HepG2 (cell line): ENCODE results near the gene RAD17. TPM values are rescaled to one million over a fixed set of nuclear protein-coding genes. Genes with fewer than 3 reads are reported as not detected.

Source experiments
- BRCA1 ChIP-seq: sonication (generic); formaldehyde crosslinking; IDR thresholded peaks from 2 replicates; pipeline ENCODE4 v1.4.0; 2020; ENCODE audit warnings: missing genetic modification reagents
- CBFB ChIP-seq: sonication (generic); formaldehyde crosslinking; IDR thresholded peaks from 2 replicates; pipeline ENCODE4 v1.4.0; 2020; ENCODE audit warnings: missing genetic modification reagents
- FLYWCH1 ChIP-seq: sonication (generic); formaldehyde crosslinking; IDR thresholded peaks from 2 replicates; pipeline ENCODE4 v1.8.1; 2023; ENCODE audit warnings: mild to moderate bottlenecking, missing genetic modification reagents
- MYNN ChIP-seq: sonication (generic); formaldehyde crosslinking; IDR thresholded peaks from 2 replicates; pipeline ENCODE4 v1.4.0; 2020; ENCODE audit warnings: mild to moderate bottlenecking, low read depth, missing genetic modification reagents
- PPARG ChIP-seq: conservative IDR thresholded peaks from 2 replicates; pipeline ENCODE4 v1.6.1; 2016; ENCODE audit warnings: missing biosample characterization, missing genetic modification reagents
- PRDM10 ChIP-seq: sonication (generic); formaldehyde crosslinking; IDR thresholded peaks from 2 replicates; pipeline ENCODE4 v1.4.0; 2020; ENCODE audit warnings: low read depth, missing genetic modification reagents
- SSRP1 ChIP-seq: IDR thresholded peaks from 2 replicates; pipeline ENCODE4 v1.6.1; 2016; ENCODE audit warnings: control low read depth
- YEATS4 ChIP-seq: sonication (generic); formaldehyde crosslinking; IDR thresholded peaks from 2 replicates; pipeline ENCODE4 v1.4.0; 2020; ENCODE audit warnings: missing genetic modification reagents, borderline replicate concordance
- ZNF142 ChIP-seq: sonication (generic); formaldehyde crosslinking; IDR thresholded peaks from 2 replicates; pipeline ENCODE4 v1.4.0; 2020; ENCODE audit warnings: missing genetic modification reagents
- ZNF503 ChIP-seq: sonication (generic); formaldehyde crosslinking; IDR thresholded peaks from 2 replicates; pipeline ENCODE4 v1.4.0; 2020; ENCODE audit warnings: missing genetic modification reagents
- ZNF609 ChIP-seq: sonication (generic); formaldehyde crosslinking; IDR thresholded peaks from 2 replicates; pipeline ENCODE4 v1.4.0; 2020; ENCODE audit warnings: mild to moderate bottlenecking, missing genetic modification reagents, borderline replicate concordance
- polyA plus RNA-seq, 8 experiments: library from polyadenylated mRNA; depleted of rRNA in 3 of 8; stranded (reverse) in 7 of 8; unstranded in 1 of 8; fragments of >200 nt; fragmentation: Illumina TruSeq in 4 of 8; extraction: Trizol in 4 of 8; gene quantifications; 2 replicates each; pipeline versions ENCODE4 v1.2.1 to v1.2.3, GENCODE V29; 2011 to 2016; ENCODE audit warnings: low read depth in 4 of 8, missing spikeins in 1 of 8, mixed read lengths in 1 of 8; ENCODE audit not compliant: insufficient read depth in 1 of 8
- total RNA-seq, 5 experiments: library from RNA; depleted of rRNA; stranded (reverse); fragments of >200 nt; fragmentation: Illumina TruSeq; extraction: Trizol; gene quantifications; 2 replicates each; pipeline ENCODE4 v1.2.3, GENCODE V29; 2016; ENCODE audit warnings: low read depth in 1 of 5

The RAD17 gene
- total and polyA plus RNA-seq, 2 of the 13 experiments (the other 11 are each of a cell fraction or from before 2014, with no cell fraction given): 24.0 to 25.9 TPM

- no peak; the same call in 1 of the 2 replicates for TF ChIP-seq ZNF609 (CRISPR knock-in tag)
- TF ChIP-seq ZNF503 (CRISPR knock-in tag): no peak
- no peak for TF ChIP-seq YEATS4
- no peak for TF ChIP-seq FLYWCH1
- no peak for TF ChIP-seq SSRP1
- no peak for TF ChIP-seq BRCA1 (CRISPR knock-in tag)
- TF ChIP-seq CBFB (CRISPR knock-in tag): 0 out of 2 replicates have a peak, but pooled peaks have one; percentile 24
- no peak for TF ChIP-seq PRDM10 (CRISPR knock-in tag)
- TF ChIP-seq ZNF142 (CRISPR knock-in tag): peak; percentile 91
- TF ChIP-seq PPARG: no peak
- TF ChIP-seq MYNN: no peak
These were observed 34.8 kb upstream of the RAD17 start (continued) for GRCh38 chr5:69334793-69335268.
